ENCODE data around the gene TBC1D21.

TBC1D21 gene, protein sequence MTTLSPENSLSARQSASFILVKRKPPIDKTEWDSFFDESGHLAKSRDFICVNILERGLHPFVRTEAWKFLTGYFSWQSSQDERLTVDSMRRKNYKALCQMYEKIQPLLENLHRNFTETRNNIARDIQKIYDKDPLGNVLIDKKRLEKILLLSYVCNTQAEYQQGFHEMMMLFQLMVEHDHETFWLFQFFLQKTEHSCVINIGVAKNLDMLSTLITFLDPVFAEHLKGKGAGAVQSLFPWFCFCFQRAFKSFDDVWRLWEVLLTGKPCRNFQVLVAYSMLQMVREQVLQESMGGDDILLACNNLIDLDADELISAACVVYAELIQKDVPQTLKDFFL

DNA sequence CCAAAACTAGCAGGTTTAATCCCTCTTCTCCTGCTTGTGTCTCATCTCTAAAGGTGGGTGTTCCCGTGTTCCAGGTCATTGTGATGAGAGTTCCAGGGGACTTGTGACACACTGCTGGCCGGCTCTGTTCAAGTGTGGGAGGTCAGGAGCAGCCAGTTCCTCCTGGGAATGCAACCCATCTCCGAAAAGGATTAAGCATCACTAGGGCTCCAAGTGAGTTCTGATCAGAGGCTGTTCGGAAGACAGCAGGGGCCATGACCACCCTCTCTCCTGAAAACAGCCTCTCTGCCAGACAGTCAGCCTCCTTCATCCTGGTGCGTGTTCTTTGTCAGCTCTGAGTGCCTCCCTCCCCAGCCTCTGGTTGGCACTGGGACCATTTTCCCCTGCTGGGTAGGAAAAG, at the start of gene TBC1D21:
TSS of gene TBC1D21 (plus strand) at position 109 of the 400 bp plus-strand sequence. CDS start at position 255, 146 bp downstream.
- no peak for DNase-seq

DNA sequence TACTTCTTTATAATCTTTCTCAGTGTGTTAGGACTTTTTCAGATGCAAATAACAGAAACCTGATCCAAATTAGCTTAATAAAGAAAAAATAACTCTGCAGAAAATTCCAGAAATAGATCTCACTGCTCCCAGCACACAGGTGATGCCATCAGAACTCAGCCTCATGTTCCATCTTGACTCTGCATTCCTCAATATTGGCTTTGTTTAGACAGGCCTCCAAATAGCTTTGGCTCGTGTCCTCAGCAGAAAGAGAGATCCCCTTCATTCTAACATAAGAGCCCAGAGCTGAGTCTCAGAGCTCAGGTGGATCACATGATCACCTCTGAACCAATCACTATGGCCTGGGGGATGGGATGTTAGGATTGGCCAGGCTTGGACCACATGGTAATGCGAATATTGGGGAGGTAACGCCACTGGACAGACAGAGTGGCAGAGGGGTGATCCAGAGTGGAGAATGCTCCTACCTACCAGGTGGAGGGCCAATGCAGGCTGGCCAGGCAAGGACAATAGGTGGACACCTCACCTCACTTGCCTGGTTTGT, 46.6 kb upstream of the TBC1D21 start:
- no peak for DNase-seq

DNA sequence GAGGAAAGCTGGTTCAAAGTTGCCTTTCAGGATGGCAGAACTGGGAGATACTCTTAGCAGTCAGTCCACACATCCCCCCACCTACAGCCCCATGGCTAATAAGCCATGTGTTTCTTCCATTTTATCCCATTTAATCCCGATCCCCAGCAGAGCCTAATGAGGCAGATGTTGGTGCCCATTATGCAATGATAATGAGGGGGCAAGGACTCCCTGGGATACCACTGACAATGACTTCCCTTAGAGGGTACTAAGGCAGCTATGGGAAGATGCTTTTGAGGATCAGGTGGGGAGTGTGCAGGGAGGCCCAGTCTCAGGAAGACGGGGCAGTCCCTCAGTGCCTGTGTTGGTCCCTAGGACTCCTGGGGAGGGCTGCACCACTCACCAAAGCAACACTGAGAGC, 43.8 kb upstream of the TBC1D21 start:
- no peak for DNase-seq

DNA sequence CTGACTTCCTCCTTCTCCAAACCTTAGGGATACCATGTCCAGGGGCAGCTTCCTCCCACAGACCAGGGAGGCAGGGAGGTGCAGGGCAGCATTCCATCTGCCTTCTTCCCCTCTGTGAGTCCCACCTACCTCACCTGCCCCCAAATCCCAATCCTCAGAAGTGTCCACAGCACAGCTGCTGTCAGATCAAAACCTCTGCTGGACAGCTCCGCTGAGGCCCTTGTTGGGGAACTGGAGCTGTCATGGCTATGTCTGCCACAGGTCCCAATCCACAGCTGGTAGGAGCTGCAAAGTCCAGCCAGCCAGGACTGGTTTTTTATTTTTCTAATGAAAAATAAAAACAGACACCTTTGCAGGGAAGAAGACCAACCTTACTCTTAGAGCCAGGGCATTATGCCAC, 40.7 kb upstream of the TBC1D21 start:
- no peak for DNase-seq

DNA sequence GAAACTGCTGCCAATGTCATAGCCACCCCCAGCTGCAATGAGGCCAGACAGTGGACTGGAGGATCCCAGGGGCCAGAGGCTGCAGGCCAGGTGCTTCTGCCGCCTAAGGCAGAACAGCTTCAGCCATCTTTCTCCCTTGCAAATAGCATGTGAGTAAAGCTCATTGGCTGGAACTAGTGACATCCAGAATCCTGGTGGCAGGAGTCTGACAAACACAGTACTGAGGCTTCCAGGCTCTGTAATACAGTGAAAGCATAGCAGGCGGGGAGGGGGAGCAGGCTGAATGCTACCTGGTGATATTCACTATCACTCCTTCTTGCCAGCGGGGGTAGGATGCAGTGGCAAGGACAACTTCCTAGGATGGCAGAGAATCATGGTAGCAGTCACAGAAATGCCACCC, 36.5 kb upstream of the TBC1D21 start:
- DNase-seq: no peak

DNA sequence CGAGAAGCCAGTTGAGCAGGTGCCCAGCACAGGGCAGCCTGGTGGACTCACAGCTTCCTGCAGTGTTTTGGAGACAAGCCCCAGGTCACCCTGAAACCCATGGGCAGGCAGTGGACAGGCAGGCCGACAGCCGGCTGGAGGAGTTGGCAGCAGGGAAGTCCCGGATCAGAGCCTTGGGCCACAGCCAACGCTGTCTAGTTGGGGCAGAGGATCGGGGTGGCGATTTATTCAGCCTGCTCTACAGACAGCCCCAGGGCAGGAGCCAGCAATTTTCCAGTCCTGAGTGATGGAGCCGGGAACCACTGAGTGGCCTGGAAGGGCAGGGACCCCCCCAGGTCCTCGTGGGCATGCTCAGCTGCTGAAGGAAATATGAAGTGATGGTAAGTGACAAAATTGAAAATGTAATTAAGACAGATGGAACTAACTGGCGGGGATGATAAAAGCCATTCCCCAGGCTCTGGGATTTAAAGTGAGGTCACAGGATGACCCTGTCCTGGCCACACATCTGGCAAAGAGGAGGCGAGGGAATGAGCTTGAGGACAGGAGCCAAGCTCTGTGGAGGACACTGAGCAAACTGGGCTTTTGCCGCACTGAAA, 34.4 kb upstream of the TBC1D21 start:
- DNase-seq: no peak

DNA sequence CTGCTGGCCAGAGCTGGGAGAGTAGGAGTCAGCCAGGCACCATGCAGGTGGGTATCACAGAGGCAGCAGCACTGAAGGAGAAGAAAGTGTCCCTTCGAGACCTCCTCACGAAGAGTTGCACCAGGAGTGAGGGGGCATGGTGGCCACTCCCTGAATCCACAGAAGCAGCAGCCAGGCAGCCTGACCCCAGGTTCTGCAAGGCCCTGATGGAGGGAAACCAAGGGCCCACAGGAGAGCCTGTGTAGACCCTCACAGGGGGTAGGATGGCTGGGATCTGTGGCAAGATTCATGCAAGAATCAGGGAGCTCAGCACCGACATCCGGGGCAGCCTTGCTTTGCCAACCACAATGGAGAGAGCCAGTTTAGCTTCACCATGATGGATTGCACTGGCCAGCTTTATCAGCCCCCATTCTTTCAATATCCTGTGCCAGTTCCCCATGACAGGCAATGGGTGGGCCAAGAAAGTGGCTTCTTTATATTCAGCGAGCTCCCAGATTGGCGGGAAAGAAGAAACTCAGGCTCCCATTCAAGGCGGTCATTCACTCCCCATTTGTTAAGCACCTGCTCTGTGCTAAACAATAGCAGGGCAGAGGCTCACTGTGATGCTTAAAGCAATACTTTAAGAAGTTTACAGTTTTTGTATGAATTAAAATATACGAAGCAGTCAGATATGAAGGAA, 33.5 kb upstream of the TBC1D21 start:
- no peak for DNase-seq

DNA sequence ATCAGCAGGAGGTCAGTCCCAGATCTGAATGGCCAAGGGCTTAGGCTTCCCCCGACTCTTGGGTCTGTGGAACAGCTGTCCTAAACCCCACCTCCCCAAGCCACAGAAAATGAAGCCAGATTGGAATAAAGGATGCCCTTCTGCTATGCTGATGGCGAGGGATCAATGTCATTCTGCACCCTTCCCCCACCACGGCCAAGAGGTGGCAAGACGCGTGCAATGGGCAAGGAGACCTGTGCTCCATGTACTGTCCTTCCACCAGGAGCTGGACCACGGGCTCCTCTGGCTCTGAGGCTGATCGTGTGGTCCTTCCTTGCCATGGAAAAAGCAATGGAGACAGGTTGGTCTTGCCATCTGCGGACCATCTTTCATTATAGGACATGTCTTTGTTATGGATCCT, 32.6 kb upstream of the TBC1D21 start:
- no peak for DNase-seq

DNA sequence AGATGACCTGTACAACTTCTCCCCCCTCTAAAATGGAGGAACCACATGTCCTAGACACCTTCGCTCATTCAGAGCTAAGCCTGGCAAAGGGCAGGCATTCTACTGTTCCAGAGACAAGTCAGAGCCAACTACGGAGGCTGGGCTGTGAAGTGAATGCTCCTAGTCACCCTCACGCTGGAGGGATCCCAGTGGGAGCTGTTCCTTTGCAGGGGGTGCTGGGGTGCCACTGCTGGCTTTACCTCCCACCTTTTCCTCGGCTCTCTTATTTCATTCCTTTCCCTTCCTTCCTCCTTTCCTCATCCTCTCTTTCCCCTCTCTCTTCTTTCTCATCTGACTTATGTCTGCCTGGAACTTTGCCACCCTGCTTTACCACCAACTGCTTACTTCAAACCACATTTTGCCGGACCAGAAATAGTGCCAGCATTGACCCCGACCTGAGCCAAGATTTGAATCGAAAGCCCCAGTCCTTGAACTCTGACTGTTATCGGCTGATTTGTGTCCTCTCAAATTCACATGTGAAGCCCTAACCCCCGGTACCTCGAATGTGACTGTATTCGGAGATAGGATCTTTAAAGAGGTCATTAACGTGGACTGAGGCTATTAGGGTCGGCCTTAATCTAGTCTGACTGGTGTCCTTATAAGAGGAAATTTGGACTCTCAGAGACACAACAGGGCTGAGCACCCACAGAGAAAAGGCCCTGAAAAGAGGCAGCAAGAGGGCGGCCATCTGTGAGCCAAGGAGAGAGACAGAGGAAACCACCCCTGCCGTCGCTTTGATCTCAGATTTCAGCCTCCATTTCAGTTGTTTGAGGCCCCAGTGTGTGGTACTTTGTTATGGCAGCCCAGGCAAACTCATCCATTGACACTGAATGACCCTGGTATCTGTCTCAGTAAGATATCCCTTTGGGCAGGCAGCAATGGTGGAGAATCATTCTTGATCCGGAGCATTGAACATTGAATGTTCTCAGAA, 31.3 kb upstream of the TBC1D21 start:
- no peak for DNase-seq

DNA sequence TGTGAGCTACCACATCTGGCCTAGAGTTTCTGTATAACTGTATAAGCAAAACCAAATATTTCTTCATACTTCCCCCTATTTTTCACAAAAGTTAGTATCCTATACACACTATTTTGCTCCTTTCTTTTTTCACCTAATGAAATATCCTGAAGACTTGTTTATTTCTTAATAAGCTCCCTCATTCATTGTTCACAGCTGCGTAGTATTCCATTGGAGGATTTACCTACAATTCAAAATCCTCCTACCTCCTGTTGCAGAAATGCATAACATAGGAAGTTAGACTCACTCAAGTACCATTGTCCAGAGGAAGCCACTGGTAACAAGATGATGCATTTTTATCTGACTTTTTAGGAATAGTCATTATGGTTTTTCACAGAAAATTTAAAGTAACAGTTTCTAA, 29.6 kb upstream of the TBC1D21 start:
- no peak for DNase-seq

DNA sequence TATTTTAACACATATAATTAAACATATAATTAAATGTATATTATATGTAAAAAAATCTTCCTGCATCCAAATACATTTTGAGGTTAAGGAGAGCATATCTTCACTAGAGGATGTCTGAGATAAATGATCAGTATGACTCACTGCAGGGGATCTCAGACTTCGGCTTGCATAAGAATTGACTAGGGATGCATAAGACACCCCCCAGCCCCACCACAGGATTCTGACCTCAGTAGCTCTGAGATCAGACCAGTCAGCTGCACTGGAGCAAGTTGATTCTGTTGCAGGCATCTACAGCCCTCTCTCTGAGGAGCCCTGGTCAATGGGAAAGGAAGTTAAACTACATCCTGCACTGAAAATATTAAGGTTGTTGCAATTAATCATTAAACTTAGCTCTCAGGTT, 29.0 kb upstream of the TBC1D21 start:
- DNase-seq: no peak

DNA sequence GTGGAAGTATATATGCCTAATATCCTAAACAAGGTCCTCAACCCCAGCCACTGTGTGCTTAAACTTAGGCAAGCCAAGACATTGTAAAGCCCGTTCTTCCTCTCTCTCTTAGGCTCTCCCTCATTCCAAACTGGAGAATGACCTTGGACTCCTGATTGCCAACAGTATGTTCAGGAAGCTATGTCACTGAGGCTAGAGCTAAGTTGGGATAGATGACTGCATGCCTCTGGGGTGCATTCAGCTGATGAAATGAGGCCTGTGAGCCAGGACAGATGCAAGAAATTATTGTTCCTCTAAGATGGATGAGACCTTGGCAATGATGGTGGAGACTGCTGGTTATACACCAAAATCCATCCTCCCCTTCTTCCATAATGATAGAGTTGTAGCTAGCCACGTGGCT, 27.9 kb upstream of the TBC1D21 start:
- DNase-seq: no peak

DNA sequence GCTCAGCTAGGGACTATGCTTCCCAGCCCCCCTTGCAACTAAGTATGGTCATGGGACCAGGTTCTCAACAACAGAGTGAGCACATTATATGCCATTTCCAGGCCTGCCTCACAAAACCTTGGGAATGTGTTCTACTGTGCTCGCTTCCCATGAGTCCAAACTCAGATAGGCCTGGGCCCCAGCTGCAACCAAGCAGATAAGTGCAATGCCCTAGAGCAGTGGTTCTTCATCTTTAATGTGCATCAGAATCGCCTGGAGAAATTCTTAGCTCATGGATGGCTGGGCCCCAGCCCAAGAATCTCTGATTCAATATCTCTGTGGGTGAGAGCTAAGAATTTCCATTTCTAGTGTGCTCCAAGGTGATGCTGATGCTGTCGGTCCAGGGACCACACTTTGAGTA, 27.5 kb upstream of the TBC1D21 start:
- DNase-seq: no peak

DNA sequence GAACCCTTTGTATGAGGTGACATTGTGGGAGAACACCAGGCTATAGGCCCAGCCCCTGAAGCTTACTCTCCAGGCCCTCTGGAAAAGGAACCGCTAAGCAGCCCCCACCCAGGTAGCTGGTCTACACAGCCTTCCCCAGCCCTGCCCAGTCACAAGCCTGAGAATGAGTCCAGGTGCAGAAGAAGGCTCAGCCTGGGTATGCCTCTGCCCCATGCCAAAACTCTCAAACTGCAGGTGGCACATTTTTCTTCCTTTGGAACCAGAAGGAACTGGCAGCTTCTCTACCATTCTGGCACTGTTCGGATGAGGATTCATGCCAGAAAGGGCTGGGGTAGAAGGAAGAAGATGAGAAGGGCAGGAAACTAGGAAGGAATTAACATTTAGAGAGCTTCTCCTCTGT, 23.7 kb upstream of the TBC1D21 start:
- DNase-seq: no peak

DNA sequence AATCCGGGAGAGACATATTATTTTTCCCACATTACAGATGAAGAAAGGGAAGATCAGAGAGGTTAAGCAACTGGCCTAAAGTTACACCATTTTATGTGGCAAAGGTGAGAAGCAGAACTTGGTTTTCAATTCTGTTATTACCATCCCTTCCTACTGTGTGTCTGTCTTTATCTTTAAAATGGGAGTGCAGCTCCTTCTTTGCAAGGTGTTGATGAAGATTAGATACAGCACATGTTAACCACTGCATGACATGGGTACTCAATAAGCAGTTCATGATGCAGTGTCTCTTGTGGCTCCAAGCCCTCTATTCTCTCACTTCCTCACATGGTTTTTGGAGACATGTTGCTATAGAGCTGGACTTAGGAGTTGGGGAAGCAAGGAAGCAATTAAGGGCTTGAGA, 23.1 kb upstream of the TBC1D21 start:
- no peak for DNase-seq

DNA sequence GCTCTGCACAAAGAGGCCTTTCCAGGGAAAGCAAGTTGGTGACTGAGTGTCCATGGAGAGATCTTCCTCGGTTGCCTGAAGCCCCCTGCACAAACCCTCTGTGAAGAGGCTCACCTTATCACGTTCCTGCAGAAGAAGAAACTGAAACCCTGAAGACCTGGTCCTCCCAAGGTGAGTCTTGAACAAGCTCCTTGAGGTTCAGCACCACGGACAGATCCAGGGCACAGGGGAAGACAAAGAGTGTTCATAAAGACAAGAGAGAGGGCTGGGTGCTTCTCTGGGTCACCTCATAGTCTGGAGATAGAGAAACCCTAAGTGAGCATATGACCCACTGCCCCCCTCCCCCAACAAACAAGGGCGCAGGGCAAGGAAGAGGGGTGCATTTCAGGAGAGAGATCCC, 21.7 kb upstream of the TBC1D21 start:
- no peak for DNase-seq

DNA sequence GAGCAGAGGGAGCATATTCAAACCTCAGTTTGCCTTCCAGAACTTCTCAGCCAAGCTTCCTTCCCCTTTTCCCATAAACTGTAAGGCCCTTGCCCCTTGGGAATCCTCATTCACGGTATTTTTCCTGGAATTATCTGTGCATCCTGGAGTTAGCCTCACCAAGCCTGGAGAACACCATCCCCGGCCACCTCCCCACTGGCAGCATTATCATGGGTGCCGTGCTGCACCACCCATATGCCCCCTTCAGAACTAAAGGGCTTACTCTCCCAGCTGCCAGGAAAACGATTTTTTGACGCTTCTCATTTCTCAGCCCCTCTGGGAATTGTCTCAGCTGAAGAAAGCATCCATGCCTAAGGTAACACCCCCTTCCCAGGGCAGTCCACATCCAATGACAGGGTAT, 20.9 kb upstream of the TBC1D21 start:
- no peak for DNase-seq

DNA sequence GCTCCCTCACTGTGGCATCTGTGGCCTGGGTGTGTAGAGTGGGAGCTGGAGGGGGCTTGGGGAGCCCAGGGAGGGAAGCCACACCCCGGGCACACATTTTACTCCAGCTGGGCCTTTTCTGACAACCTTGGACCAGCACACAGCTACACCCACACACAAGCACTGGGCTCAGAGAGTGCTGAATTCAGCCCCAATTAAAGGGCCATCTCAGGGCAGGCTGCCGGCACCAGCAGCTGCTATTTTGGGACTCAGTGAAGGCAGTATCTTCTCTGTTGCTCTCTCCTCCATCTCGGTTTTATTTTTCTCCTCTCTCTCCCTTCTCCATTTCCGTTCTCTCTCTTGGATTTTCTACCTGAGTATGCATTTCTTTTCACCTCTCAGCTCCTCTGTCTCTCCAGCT, 19.1 kb upstream of the TBC1D21 start:
- no peak for DNase-seq

DNA sequence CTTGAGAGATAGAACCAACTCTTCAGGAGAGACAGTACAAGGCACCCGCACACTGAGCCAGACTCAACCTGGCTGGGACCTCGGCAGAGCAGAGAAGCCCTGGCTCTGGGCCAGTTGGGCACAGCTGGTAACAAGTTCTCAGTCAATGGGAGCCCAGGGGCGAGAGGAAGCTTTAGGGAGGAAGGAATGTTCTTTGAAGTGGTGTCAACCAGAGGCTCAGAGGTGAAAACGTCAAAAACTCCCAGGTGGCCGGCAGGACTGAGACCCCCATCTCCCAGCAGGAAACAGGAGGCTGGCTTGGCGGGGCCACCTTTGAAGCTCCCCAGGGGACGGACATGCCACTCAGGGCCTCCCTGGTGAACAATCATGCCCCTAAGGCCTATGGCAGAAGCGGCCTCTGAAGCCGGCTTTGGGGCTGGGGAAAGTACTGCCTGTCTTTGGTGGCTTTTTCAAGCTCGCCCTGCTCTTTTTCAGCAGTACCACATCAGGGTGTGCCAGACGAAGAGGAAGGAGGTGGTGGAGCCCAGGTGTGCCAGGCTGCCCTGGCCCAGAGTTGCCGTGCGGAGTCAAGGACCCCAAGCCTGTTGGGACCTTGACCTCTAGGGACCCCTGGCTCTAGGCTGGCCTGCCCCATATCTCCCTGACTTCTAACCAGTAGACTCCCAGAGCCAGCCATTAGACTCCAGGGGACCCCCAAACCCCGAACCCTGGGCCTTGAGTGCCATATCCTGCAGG, 16.7 kb upstream of the TBC1D21 start:
- DNase-seq: peak; percentile 41

DNA sequence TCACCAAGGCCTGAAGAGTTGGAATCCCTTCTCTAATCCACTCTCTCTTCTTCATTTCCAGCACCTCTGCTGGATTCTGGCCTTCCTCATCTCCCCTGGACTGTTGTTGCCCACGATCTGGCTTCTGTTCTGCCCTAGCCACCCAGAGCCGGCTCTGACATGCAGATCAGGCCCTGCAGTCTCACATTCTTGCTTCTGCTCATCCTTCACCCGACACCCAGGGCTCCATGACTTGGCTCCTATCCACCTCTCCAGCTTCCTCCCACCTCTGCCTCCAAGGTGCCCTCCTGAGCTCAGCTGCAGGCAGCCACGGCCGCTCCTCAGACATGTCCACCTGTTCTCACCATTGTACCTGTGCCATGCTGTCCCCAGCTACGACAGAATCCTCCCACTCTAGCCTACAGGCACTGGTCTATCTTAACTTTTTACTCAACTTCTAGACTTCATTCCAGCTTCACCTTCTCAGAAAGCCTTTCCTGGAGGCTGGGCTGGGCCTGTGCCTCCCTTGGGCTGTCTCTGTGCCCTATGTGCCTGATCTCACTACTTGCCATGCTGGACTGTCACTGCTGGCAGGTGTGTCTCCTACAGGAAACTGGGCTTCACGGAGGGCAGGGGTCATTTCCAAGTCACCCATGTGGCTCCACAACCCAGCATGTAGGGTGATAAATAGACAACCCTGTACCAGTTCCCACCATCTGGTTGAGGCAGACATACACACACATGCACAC, 16.0 kb upstream of the TBC1D21 start:
- no peak for DNase-seq

DNA sequence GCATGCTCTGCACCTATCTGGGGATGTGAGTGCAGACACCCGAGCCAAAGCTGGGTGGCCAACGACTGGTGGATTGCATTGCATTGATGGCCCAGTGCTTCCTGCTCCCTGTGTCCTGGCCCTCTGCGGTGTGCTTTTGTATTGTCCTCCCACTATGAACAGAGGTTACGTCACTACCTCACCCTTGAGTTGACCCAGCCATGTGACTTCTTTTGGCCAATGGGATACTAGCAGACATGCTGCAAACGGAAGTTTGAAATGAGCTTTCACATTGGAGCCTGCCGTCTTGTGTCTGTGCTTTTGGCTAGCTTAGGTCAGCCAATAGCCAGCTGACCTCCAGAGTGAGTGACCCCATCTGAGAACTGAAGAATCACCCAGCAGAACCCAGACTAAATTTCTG, 15.3 kb upstream of the TBC1D21 start:
- DNase-seq: no peak

All from NCI-H446 treated with DMSO at 0.1 percent for 48 hours (cell line).